ENCODE measurements around the gene XRCC1. TPM values are rescaled to one million over a fixed set of nuclear protein-coding genes. Genes with fewer than 3 reads are reported as not detected.
"Not testable (repeated sequence)": the region's sequence is repeated elsewhere in the genome, so short reads cannot be mapped to it uniquely, and the experiment has no call there.

Gene XRCC1
- total RNA-seq, 1 donor from 2014 or later = 15.6 TPM

DNA sequence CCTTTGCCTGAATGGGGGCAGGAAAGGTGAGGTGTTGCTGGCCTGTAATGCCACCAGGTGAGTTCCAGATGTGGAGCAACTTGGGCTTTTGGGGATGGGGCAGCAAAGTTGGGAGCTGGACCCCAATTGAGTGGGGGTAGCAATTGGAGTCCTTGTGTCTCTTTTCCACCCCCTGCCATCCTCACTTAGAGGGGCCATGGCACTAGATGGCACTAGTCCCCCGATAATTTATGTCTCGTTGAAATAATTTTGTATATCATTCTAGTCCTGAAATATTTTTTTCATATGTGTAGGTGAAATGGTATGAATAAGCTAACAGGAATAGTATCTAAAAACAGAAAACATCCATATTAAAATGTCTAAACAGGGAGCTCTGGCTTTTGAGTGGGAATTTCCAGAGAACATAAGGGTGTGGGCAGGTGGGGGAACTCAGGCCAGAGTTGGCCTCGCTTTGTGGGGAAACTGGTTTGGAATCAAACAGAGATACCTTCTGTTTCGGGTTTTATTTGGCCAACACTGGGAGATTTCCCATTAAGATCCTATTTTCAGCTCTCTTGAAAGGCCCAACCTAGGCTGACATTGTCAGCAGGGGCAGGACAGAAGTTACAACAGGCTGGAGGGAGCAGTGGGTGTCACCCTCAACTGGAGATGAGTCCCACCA lies 24.4 kb upstream of the XRCC1 start:
- no peak for DNase-seq (ENCODE audit: low read depth)

DNA sequence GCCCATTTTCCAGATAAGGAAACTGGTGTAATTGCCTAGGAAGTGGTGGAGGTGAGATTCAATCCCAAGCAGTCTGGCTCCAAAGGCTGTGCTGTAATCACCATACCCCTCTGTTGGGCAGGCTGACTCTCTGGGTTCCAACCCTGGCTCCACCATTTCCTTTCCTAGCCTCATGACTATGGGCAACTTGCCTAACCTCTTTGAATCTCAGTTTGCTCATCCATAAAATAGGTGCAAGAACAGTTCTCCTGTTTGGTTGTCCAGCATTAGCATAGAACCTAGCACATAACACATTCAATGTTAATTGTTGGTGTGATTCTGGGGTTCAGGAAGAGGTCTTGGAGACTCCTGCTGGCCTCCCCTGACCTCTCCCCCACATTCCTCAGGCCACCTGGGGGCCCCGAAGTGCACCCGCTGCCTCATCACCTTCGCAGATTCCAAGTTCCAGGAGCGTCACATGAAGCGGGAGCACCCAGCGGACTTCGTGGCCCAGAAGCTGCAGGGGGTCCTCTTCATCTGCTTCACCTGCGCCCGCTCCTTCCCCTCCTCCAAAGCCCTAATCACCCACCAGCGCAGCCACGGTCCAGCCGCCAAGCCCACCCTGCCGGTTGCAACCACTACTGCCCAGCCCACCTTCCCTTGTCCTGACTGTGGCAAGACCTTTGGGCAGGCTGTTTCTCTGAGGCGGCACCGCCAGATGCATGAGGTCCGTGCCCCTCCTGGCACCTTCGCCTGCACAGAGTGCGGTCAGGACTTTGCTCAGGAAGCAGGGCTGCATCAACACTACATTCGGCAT lies 23.3 kb upstream of the XRCC1 start:
- DNase-seq (ENCODE audit: low read depth) = no peak

DNA sequence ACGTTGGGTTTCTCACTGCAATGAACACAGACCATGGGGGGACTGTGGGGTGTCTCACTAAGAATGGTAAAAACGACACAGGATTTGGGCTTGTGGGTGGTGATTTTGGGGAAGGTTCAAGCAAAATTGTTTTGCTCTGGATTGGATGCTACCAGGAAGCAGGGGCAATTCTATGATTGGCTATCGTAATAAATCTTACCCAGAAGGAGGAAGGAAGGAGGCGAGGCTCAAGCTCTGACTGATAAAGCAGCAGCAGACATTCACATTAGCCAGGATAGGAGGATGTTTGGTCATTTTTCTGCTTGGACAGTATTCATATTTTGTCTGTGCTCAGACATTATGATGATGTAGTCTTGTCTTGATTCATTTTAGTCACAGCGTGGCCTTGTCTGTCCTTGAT lies 22.5 kb upstream of the XRCC1 start:
- DNase-seq (ENCODE audit: low read depth) = no peak

- DNase-seq (ENCODE audit: low read depth) = no peak
Measured at GRCh38 chr19:43596842-43597461, 21.6 kb upstream of the XRCC1 start.

DNA sequence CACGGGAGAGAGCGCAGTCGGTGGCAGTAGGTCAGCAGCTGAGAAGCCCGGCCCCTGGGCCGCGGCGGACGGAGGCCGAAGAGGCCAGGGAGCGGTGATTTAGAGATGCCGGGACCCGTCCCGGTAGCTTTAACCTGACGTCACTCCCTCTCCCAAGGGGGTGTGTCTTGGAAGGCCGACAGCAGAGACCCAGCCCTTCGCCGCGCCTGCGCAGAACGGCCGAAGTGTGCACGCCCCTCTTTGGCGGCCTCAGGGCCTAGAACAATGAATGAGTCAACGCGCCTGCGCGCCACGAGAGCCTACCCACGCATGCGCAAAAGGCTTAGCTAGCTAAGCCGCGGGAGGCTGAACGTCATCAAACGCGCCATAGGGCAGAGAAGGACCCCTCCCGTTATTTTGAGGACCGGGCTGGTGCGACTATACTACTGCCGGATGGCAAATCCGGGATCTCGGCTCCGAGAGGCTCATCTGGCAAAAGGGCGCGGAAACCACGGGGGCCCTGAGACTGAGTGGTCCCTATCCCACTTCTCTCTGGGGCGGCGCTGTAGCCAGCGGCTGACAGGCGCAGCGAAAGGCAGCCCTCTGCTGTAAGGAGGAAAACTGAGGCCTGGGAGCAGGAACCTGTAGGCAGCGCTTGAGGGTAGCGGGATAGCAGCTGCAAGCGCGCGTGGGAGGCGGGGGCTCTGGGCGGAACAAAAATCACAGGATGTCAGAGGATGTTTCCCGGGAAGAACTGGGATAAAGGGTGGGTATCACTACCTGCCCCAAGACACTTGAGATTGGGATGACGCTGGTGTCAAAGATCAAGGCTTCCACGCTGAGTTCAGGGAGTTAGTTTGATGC lies 20.9 kb upstream of the XRCC1 start, which contains the start of the genes IRGQ and ZNF576:
IRGQ (minus strand) TSS at position 136 of the 843 bp plus-strand sequence. CDS start 796 bp downstream, outside the sequence.
ZNF576 (plus strand) TSS at position 597 of the 843 bp plus-strand sequence. CDS start 514 bp downstream, outside the sequence.
- DNase-seq (ENCODE audit: low read depth) = peak; percentile 98

DNA sequence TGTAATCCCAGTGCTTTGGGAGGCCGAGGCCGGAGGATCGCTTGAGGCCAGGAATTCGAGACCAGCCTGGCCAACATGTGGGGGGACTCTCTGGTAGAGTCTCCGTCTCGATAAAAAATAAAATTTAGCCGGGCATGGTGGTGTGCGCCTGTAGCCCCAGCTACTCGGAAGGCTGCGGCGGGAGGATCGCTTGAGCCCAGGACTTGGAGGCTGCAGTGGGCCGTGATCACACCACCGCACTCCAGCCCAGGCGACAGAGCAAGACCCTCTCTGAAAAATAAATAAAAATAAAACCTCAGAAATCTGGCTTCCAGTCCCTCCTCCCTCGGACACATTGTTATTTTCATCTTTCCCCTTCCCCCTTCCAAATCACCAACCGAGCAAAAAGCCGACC lies 20.3 kb upstream of the XRCC1 start:
- no peak for DNase-seq (ENCODE audit: low read depth)

DNA sequence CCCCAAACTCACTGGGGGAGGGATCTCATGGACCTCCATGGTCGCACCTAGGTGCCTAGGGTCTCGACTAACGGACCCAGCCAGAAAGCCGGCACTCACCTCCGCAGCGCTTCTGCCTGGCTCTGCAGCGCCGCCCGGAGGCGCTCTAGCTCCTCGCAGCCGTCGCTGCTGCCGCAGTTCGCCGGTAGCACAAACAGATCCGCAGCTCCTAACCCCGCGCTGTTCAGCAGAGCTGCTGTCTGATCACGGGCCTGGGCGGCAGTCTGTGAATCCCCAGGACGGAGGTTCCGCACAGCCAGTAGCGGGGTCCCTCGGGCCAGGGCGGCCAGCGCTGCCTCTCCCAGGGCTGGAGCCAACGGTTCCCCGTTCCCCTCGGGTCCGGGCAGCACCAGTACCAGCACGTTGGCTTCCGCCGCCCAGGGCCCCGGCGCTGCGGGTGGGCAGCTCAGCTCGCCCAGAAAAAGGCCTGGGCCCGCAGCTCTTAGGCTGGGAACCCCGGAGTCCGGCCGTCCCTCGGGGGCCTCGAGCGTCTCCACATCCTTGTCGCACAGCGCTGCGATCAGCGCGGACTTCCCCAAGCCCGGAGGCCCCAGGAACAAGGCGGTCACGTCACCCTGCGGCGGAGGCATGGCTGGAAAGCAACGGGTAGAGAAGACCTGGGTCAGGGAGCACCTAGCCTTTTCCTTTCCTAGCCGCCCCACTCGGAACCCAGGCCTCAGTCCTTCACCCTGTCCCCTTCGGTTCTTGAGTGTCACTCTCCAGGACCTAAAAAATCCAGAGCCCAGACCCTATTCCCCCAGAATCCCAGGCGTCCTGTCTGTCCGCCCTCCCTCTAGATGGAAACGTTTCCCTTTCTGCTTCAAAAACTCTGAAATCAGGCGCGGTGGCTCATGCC lies 19.6 kb upstream of the XRCC1 start:
- DNase-seq (ENCODE audit: low read depth) = peak; percentile 48

DNA sequence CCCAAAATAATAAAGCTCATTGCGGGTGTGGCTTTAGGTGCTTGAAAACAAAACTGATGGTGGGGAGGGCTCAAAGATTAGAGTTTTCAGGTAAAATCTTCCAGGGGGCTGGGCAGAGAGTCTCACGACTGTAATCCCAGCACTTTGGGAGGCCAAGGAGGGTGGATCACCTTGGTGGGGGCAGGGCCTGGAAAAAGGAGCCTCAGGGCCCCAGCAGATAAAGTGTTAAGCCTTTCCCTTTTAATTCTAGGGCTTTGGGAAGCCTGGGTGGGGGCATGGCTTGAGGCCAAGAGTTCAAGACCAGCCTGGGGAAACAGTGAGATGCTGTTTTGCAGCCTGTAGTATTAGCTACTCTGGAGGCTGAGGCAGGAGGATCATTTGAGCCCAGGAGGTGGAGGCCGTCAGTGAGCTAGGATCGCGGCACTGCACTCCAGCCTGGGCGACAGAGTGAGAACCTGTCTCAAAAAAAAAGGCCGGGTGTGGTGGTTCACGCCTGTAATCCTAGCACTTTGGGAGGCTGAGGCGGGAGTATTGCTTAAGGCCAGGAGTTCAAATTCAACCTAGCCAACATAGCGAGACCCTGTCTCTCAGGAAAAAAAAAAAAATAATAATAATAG lies 18.9 kb upstream of the XRCC1 start:
- DNase-seq (ENCODE audit: low read depth) = no peak

GRCh38 chr19:43592800-43593350 lies 17.5 kb upstream of the XRCC1 start:
- no peak for DNase-seq (ENCODE audit: low read depth)

- DNase-seq (ENCODE audit: low read depth) = no peak
Measured at GRCh38 chr19:43591904-43592772, 16.8 kb upstream of the XRCC1 start.

GRCh38 chr19:43589678-43590077 lies 14.4 kb upstream of the XRCC1 start:
- DNase-seq (ENCODE audit: low read depth) = no peak

DNA sequence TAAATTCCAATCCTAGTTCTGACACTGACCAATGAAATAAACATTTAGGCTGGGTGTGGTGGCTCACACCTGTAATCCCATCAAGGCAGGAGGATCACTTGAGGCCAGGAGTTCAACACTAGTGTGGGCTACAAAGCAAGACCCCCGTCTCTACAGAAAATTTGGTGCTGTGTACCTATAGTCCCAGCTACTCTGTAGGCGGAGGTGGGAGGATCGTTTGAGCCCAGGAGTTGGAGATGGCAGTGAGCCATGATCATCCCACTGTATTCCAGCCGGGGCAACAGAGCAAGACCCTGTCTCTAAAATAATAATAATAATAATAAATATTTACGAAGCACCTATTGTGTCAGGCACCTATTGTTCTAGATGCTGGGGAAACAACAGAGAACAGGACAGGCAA lies 13.9 kb upstream of the XRCC1 start:
- no peak for DNase-seq (ENCODE audit: low read depth)

GRCh38 chr19:43587029-43587428 lies 11.7 kb upstream of the XRCC1 start:
- DNase-seq (ENCODE audit: low read depth) = not testable (repeated sequence)

GRCh38 chr19:43586346-43586745 lies 11.0 kb upstream of the XRCC1 start:
- DNase-seq (ENCODE audit: low read depth) = no peak

- DNase-seq (ENCODE audit: low read depth) = peak; percentile 89
Measured at GRCh38 chr19:43584484-43584883, 9.2 kb upstream of the XRCC1 start.

DNA sequence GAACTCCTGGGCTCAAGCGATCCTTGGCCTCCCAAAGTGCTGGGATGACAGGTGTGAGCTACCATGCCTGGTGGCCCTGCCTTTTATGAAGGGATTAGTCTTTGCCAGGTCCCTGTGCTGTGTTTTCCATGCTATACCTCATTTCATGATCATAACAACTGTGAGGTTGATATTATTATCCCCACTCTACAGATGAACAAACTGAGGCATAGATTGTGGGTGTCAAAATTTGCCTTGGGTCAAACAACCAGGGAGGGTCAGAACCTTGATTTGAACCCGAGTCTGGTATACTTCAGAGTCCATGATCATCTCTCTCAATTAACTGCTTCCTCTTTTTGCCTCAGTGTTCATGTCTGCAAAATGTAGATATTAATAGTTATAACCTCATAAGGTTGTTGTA lies 7.2 kb upstream of the XRCC1 start:
- no peak for DNase-seq (ENCODE audit: low read depth)

DNA sequence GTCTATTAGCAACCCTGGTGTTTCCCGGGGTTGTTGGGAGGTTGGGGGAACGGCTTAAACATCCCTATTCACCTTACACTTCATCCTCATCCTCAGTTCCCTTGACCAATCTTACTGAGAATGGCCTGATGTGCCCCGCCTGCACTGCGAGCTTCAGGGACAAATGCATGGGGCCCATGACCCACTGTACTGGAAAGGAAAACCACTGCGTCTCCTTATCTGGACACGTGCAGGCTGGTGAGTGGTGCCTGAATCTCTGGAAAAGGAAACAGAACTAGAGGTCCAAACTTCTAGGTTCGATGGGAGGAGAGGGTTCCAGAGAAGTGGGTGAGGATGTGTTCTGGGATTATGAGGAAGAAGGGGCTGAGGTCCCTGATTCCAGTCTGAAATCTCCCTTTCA lies 6.1 kb upstream of the XRCC1 start:
- DNase-seq (ENCODE audit: low read depth) = no peak

DNA sequence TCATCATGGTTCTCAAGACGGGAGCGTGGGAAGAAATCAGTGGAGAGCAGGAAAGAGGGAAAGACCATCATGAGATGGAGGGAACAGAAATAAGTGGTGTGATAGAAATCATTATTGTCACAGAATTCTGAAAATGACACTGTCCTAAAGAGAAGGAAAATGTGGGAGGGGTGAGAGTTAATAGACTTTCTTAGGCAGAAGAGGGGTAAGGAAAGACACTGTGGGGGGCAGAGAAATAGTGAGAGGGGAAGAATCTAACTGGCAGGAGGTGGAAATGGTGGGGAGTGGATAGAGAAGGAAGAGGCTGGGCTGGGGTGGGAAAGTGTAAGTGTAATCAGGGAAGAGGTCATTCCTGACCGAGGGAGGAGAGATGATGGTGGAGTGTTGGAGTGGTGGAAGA lies 3.5 kb upstream of the XRCC1 start:
- no peak for DNase-seq (ENCODE audit: low read depth)
